ENCODE data around the gene SEZ6L. TPM values are rescaled to one million over a fixed set of nuclear protein-coding genes. Genes with fewer than 3 reads are reported as not detected.

SEZ6L gene
- total RNA-seq, 1 experiment from 2014 or later: not detected

DNA sequence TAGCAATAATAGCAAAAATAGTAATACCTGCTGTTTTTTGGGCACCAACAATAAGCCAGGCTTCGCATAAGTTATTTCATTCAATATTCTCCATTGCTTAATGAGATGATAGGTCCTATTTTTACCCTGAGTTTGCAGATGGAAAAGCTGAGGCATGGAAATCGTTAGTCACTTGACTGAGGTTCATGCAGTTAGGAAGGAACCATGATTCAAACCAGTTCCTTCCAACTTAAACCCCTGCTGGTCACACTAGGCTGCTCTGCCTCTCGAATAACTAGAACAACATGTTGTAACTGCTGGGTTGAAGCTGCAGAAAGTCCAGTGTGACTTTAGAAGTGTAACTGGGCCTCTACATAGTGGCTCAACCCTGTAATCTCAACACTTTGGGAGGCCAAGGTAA is 69.3 kb downstream of the SEZ6L start:
- no peak for DNase-seq (ENCODE audit: extremely low read depth, low read depth)

DNA sequence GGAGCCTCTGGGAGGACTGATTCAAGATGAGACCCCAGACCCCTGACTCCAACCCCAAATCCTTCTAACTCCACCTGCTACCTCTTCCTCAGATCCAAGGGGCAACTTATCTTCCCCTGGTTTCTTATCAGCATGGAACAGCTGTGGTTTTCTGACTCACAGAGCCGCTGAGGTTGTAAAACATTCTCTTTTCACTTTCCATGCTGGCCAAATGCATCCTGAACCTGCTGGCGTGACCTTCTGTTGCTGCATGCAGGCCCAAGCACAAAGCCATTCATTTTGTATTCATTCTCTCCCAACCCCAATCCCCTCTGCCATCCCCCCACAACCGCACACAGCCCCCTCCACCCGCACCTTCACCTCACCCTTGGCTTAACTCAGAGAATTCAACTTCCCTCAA is 70.3 kb downstream of the SEZ6L start:
- no peak for DNase-seq (ENCODE audit: extremely low read depth, low read depth)

DNA sequence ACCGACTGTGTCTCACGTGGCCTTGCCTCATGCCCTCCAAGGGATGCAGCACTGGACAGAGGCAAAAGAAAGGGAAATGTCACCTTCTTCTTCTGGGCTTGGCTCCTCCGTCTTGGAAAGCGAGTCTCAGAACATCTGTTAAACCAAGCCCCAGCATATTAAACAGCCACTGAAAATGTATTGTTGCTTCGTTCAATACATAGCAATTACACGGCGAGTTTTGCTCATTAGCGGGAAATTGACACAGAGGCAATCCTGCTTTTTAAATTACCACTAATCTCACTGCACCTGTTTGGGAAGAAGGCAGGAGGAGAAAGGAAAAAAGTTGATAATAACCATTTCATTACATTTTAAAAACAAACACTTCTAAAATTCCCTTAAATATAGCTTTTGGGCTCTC is 72.1 kb downstream of the SEZ6L start:
- no peak for DNase-seq (ENCODE audit: extremely low read depth, low read depth)

DNA sequence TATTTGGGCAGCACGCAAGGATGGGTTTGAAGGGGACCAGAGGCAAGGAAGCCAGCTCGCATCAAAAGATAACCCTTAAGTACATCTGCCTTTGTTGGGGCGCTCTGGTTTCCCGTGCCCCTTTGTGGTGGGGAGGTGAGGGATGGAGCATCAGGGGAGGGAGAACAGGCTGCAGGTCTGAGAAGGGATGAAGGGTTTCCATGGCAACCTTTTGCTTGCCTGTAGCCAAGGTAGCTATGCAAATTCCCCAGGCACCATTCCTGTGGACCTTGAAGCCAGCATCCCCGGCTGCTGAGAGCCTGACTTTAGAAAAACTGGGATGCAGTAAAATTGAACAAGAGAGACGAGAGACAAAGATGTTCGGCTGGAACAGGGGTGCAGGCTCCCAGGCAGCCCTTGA is 75.7 kb downstream of the SEZ6L start:
- no peak for DNase-seq (ENCODE audit: extremely low read depth, low read depth)

DNA sequence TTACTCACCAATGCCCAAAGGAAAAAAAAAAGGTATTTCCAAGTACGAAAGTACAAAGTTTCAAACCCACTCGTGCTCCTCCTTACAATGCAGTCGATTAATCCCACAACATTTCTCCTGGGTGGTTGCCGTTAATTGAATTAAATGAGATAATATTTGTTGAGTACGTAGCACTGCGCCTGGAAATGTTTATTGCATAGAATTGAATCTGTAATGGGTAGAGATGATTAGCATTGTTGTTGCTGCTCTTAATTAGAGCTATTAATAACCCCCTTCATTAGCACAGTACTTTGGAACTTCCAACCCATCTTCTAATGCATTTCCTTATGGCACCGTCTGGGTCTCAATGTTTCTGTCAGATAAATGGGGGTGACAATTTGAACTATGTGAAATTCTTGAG is 77.3 kb downstream of the SEZ6L start:
- no peak for DNase-seq (ENCODE audit: extremely low read depth, low read depth)

DNA sequence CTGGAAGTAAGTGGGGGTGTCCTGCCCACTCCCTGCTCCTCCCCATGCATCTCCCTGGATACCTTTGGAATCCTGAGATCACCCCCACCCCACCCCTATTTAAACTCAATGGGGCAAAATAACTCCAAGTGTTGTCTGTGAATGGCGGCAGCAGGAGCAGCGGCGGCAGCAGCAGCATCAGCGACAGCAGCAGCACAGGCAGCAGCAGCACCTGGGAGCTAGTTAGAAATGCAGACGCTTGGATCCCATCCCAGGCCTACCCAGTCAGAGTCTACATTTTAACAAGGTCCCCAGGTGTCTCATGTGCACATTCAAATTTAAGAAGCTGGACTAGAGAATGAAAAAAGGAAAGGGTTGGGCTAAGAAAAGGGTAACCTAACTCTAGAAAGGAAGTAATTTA is 82.6 kb downstream of the SEZ6L start:
- DNase-seq (ENCODE audit: extremely low read depth, low read depth): no peak

DNA sequence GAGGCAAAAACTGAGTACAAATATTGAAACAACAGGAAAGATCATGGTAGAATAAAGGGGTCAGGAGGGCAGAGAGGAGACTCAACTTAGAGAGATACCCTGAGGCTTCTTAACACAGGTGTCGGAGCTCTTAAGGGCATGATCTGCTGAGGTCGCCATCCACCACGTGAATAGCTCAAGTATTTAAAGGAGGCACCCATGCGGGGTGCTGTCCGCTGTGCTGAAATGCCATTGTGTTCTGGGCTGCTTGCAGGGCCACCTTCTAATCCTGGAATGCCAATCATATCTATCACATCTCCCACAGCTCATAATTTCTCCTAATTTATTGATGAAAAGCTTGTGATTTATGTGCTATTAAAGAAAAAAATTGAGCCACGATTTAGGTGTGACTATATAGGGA is 90.2 kb downstream of the SEZ6L start:
- DNase-seq (ENCODE audit: extremely low read depth, low read depth): peak; percentile 22

DNA sequence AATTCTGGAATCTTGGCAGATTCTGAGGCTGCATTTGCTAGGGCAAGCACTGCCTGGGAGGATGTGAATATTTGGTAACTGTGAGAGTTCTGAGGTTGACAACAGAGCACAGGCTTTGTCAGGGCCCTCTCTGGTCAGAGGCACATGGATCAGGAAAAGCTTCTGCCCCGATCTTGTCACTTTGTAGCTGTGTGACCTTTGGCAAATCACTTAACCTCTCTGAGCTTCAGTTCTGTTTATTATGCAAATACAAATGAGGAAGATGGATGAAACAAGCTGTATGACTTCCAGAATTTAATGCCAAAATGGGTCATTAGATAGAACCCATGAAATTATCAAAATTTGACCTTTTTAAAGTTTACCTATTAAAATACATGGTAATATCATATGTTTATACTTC is 94.9 kb downstream of the SEZ6L start:
- DNase-seq (ENCODE audit: extremely low read depth, low read depth): no peak

DNA sequence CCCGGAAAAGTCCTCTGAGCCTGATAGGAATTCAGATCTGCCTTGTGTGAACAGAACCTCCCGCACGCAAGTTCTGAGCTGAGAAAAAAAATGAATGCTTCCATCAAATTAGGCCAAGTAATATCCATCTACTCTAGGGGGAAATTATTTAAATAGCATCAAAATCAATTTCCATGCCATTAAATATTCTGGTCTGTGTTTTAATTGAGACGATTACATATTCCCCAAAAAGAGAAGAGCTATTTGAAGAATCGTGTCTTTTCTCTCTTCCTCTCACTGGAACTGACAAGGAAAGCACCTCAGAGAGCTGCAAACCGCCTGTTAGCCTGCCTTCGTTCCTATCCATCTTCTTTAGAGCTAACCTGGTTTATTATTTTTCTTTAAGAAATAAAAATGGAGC is 96.0 kb downstream of the SEZ6L start:
- DNase-seq (ENCODE audit: extremely low read depth, low read depth): no peak

DNA sequence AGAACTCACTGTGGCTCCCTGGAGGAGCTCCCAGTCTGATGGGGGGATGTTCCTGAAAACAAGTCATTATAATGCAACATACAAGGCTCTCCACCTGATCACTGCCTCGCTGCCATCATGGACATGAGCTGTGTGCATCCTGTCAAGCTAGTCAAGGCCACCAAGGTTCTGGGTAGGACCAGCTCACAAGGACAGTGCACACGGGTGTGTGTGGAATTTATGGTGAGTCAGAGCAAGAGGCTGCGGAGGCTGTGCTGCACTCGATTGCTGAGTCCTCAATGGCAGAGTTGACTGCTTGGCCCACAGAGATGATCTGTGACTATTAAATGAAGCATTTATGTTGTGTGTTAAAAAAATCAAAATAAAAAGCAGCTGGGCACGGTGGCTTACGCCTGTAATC is 96.6 kb downstream of the SEZ6L start:
- DNase-seq (ENCODE audit: extremely low read depth, low read depth): no peak

DNA sequence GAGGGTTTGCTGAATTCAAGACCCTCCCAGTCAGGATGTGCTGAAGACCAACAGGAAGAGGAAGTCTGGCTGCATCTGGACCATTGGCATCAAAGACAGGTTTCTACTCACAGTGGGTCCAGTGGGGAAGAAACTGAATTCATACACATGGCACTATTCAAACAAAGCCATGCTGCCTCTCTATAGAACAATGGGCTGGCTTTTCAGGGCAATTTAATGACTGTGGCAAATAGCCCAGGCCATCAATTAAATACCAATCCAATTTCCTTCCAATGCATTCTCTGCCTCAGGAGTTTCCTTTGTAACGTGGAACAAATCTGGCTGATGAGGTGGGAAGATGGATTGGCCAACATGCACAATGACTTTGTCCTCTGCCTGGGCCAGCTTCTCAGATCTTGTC is 98.6 kb downstream of the SEZ6L start:
- no peak for DNase-seq (ENCODE audit: extremely low read depth, low read depth)

DNA sequence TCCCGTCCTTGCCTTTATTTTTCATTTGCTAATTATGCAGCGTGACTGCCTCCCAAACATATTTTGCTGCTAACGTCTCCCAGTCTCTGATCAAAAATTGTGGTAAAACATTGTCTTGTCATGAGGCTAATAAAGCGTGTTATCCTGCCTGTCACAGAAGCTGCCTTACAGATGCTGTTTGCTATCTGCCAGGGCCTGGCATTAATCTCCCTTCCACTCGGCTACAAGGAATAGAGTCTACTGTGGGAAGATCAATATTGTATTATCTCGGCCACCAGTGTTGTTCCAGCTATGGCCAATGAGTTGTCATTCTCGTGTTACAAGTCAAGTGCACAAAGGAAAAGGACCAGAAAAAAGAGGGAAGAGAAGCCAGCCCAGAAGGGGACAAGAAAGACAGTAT is 100.3 kb downstream of the SEZ6L start:
- no peak for DNase-seq (ENCODE audit: extremely low read depth, low read depth)

DNA sequence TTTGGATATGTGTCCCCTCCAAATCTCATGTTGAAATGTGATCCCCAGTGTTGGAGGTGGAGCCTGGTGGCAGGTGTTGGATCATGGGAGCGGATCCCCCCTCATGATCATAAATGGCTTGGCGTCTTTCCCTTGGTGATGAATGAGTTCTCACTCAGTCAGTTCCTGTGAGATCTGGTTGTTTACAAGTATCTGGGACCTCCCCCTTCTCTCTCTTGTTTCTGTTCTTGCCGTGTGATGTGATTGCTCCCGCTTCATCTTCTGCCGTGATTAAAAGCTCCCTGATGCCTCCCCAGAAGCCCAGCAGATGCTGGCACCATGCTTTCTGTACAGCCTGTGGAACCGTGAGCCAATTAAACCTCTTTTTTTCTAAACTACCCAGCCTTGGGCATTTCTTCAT is 102.2 kb downstream of the SEZ6L start:
- DNase-seq (ENCODE audit: extremely low read depth, low read depth): no peak

DNA sequence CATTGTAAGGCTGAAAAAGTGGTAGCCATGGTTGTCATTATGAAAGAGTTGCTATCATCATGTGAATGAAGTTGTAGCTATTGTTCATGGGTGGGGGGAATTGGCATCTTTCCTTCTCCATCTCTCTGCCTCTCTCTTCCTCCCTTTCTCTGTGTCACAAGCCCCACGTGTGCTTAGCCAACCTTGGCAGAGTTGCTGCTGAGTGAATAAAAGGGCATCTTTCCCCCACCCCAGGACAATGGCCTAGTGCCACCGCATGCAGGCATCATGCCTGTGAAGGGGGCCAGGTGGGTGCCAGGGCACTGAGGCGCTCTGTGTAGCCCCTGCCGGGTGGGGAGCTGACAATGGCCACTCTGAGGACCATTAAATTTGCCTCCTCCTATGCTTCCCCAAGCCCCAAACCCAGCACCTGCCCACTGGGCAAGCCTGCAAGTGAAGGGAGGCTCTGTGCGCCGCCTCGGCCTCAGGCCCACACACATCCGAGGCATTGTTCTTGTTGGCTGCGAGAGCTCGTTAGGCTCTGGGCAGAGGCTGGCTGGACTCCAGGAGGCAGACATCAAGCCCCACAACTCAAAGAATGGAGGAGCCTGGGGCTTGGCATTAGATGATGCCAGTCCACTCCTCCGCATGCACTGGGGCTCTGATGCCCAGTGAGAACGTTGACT is 103.9 kb downstream of the SEZ6L start:
- no peak for DNase-seq (ENCODE audit: extremely low read depth, low read depth)

DNA sequence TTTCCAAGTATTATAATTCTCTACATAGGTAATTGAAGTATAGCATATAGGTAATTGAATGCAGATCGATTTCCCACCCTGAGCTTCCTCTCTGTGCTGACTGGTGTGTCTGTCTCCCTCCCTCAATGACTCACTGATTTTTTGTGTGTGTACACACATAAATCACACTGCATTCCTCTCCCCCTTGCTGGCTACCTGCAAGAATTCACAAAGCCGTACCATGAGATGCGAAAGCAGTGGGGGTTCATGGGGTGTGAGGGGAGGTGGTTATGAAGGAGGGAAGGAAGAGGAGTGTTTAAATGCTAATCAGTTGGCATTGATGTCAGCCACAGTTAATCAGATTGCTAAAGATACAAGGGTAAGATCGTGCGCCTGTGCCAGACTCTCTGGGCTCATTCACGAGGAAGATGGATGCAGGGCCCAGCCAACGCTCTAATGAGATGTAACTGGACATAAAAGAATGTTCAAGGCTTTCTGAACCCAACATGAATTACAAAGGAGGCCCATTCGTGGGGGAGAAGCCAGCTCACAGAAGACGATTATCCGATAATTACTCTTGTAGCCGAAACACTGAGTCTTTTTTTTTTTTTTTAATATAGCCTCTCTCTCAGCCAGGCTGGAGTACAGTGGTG is 107.4 kb downstream of the SEZ6L start:
- DNase-seq (ENCODE audit: extremely low read depth, low read depth): no peak

DNA sequence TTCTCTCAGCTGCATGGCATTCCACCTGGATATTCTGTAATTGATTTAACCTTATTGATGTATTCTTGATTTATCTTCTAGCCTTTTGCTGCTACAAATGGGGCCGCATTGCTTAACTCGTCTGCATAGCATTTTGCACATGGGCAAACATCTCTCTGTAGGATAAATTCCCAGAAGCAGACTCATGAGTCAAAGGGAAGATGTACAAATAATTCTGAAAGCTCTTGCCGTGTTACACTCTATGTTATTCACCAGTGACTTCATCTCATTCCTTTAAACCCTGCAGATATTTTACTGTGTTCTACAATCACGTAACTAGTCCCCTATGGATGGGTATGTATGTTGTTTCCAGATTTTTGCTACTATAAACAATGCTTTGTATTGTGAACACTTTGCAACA is 112.7 kb downstream of the SEZ6L start:
- DNase-seq (ENCODE audit: extremely low read depth, low read depth): no peak

DNA sequence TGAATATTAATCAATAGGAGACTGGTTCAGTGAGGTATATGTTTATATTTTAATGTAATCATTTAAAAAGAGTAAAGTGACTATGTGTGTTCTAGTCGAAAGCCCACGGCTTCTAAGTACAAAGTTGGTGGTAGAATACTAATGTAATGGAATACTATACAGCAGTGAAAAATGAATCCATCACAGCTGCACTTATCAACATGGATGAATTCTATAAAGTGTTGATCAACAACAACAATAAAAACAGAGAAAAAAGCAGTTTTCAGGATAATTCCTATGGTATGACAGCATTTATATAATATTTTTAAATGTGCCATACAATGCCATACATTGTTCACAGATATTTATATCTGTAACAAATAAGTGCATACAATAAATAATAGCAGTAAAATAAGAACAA is 114.1 kb downstream of the SEZ6L start:
- no peak for DNase-seq (ENCODE audit: extremely low read depth, low read depth)

DNA sequence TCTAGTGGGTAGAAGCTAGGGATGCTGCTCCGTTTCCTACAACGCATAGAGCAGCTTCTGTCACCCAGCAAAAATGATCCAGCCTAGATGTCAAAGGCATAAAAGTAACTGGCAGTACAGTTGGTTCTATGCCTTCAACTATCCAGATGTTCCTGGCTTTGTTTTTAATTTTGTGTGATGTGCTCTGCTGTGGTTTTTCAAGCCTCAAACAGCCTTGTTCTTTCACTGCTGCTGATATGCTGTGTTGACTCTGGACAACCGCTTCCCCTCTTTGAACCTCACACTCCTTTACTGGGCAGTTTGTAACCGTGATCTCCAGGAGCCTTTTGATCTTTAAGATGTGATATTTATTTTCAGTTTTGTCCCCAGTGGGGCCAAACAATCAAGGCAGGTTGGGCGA is 116.4 kb downstream of the SEZ6L start:
- no peak for DNase-seq (ENCODE audit: extremely low read depth, low read depth)

DNA sequence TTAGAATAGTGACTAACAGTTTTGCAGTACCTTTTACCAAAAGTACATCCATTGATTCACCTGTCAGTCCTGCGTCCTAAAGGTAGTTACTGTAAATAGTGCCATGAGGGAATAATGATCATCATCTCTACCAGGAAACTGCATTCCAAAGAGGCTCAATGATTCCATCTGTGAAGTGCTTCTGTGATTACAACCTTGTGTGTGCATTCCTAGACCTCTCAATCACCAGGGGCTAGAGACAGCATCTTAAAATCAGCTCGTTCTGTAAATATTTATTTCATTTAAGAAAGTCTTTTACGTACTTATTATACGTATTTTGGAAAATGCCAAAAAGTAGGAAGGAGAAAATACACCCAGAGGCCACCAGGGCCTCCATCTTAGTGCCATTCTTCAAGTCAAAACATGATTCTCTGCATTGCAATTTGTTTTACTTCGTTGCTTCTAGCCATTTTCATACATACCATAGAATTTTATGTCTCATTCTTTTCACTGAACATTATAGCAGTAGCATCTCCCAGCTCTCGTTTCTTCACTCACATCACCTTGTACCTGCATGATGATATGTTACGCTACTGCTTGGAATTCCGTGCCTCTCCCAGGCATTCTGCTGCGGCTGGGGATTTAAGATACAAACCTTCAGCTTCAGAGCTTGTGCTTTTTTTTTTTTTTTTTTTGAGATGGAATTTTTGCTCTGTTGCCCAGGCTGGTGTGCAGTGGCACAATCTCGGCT is 117.0 kb downstream of the SEZ6L start:
- no peak for DNase-seq (ENCODE audit: extremely low read depth, low read depth)

DNA sequence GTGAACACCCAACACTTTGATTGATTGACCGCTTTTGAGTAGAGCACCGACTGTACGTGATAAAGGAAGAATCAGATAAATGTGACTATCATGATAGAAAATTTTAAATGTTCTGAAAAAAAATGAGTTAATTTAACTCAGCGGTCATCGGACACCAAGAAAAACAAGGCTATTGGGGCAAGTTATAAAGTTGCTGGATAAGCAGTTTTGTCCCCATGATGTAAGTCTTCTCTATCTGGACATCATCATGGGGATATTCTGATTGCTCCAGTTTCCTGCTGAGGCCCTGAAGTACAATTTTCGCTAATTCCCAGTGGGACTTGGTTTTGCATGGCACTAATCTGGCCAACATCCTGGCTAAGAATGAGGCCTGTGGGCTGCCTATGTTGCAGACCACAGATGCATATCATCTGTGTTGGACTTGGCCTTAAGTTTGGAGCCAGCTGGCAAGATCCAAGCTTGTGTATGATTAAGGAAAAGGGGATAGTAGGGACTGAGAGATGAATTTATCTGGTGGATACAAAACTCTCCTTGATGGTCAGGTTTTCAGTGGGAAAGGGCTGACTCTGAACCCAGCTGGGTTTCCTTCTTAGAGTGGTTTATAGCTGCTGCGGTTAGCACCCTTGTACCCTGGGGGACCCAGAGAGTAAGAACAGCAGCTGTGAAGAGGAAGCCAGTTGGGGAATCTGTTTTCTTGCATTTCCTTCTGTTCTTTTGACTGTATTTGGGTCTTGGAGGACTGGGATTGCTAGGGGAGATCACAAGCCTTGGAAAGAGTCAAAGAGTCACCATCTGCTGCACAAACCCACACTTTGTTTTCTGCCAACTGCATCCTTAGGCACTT is 118.3 kb downstream of the SEZ6L start:
- no peak for DNase-seq (ENCODE audit: extremely low read depth, low read depth)

DNA sequence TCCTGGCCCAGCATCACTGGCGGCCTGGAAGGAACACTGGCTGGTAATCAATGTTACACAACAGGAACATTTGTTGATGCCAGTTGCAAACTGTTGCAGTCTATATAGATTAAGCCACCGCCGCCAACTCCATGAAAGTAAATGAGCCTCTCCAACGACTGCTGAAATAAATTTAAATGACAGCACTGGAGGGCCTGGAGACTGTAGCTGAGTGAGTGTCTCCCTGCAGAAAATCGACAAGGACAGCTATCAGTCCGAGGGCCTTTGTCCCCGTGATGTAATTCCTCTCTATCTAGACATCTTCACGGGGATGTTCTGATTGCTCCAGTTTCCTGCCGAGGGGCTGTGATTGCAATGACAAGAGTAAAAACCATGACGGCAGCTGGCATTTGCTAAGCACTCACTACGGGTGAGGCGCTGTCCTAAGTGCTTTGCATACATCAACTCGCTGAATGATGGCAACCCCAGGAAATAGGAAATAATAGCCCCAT is 120.4 kb downstream of the SEZ6L start:
- no peak for DNase-seq (ENCODE audit: extremely low read depth, low read depth)

Measured in NCI-H460 (cell line).